Peyer's patch (tissue), 4 donors: ENCODE results near the gene SSMEM1.

Source experiments
- CTCF ChIP-seq, 6 experiments: fragments of 450-650 bp in 4 of 6; fragments of 200-600 bp in 2 of 6; sonication (generic) in 1 of 6; IDR thresholded peaks; one replicate each; pipeline ENCODE4 v1.5.1; 2017 to 2019; ENCODE audit warnings: antibody characterized with exemption in 6 of 6, mild to moderate bottlenecking in 3 of 6, moderate library complexity in 1 of 6
- POLR2A ChIP-seq, 2 donors: fragments of 450-650 bp; IDR thresholded peaks; one replicate each; pipeline ENCODE4 v1.5.1; 2017; ENCODE audit warnings: antibody characterized with exemption in 2 of 2, mild to moderate bottlenecking in 2 of 2, moderate library complexity in 2 of 2

GRCh38 chr7:130181263-130181605 is 26.4 kb upstream of the SSMEM1 start:
- TF ChIP-seq CTCF (IDR thresholded peaks at IDR 0.05) = no peak
- no peak for TF ChIP-seq POLR2A (IDR thresholded peaks at IDR 0.05)
